ENCODE results near the gene ALKBH3.

The ALKBH3 gene

DNA sequence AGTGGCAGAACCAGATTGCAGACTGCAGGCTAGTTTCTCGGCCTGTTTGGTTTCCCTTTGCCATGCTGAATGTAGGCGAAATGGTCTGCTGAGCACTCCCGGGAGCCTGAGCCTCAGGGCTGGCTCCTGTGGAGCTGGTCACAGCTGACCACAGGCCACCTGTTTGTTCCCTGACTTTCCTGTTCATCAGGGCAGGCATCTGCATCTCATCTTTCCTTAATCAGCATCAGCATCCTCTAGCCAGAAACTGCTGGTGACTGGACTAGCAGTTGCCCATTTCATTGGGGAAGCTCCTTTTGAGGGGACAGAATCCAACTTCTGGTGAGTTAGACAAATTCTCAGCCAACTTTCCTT is 41.6 kb downstream of the ALKBH3 start:
- DNase-seq (ENCODE audit: low read depth in 2 of 2) = no peak

GRCh38 chr11:43922744-43923405 is 42.2 kb downstream of the ALKBH3 start:
- no peak for DNase-seq (ENCODE audit: low read depth in 2 of 2)

DNA sequence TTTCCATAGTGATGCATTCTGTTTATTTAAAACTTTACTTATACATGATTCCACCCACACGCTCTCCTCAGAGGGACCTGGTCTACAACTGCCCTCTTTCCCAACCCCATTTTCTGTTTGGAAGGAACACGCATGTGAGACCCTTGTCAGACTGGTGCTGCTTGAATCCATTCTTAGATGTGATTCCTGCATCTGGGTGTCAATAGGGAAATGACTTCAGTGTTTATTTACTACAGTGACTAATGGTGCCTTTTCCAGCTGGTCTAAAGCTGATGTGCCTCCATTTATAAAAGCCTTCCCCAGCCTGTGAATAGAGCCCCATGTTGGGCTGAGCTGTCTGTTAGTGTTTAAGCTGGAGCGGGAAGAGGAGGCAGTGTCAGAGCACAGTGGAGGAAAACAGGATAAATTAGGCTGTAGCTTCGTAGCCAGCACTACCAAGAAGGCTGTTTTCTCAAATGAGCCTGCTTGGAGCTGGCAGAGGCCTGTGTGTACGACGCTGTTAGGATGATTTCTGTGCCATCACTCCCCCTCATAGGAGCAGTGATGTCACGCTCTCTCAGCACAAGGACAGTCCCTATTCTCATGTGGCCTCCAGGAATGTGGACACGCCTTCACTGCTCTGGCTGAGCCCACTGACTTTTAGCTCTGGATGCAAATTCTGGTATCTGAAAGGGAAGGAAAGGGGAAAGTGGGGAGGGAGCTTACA is 42.9 kb downstream of the ALKBH3 start:
- no peak for DNase-seq (ENCODE audit: low read depth in 2 of 2)

DNA sequence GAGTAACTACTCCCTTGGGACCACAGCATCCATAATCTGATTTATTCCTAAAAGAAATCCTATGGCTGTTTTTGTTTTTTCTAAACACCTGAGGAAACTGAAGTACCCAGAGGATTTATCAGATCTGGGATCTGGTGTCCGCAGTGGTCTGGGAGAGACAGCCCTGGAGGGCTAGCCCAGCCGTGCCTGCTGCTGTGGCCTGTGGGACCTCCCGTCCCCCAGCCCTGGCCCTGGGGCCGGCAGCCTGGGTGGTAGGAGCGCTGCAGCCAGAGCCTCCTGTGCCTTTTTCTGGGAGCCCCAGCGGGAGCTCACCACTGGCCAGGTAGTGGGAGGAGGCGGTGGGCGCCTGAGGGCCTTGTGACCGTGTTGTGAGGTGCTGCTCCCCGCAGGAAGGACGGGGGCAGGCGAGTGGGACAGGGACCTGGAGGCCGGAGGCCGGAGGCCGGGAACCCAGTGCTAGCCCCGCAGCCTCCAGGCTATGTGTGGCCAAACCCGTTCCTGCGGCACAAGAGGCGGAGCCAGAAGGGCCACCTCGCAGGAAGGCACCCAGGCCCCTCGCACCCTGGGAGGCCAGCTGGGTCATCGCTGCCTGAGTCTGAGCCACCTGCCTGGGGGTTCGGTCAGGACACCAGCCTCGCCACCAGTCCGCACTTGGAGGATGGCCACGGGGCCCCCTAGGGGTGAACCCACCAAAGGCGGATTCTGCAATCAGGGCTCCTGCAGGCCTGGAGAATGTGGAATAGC is 43.7 kb downstream of the ALKBH3 start:
- no peak for DNase-seq (ENCODE audit: low read depth in 2 of 2)

- DNase-seq (ENCODE audit: low read depth in 2 of 2) = no peak
These were observed 44.7 kb downstream of the ALKBH3 start for GRCh38 chr11:43925063-43925931.

GRCh38 chr11:43925932-43926505 is 45.4 kb downstream of the ALKBH3 start:
- no peak for DNase-seq (ENCODE audit: low read depth in 2 of 2)

DNA sequence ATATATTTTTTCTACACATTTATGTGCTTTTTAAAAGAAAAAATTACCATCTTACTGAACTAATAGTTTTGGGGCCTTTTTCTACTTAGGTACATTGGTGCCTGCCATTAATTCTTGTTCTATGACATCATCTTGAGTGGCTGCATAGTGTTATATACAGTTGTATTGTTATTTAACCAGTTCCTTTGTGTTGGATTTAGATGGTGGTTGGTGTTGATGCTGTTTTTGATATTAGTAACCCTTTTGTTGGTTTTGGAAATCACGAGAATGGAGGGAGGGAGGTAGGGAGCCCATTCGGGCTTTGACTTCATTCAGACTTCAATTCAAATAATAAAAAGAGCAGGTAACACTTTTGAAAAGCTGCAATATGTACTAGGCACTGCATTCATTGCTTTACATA is 46.4 kb downstream of the ALKBH3 start:
- DNase-seq (ENCODE audit: low read depth in 2 of 2) = no peak

GRCh38 chr11:43927925-43928707 is 47.5 kb downstream of the ALKBH3 start:
- DNase-seq (ENCODE audit: low read depth in 2 of 2) = no peak

- no peak for DNase-seq (ENCODE audit: low read depth in 2 of 2)
These were observed 48.1 kb downstream of the ALKBH3 start for GRCh38 chr11:43928721-43929120.

DNA sequence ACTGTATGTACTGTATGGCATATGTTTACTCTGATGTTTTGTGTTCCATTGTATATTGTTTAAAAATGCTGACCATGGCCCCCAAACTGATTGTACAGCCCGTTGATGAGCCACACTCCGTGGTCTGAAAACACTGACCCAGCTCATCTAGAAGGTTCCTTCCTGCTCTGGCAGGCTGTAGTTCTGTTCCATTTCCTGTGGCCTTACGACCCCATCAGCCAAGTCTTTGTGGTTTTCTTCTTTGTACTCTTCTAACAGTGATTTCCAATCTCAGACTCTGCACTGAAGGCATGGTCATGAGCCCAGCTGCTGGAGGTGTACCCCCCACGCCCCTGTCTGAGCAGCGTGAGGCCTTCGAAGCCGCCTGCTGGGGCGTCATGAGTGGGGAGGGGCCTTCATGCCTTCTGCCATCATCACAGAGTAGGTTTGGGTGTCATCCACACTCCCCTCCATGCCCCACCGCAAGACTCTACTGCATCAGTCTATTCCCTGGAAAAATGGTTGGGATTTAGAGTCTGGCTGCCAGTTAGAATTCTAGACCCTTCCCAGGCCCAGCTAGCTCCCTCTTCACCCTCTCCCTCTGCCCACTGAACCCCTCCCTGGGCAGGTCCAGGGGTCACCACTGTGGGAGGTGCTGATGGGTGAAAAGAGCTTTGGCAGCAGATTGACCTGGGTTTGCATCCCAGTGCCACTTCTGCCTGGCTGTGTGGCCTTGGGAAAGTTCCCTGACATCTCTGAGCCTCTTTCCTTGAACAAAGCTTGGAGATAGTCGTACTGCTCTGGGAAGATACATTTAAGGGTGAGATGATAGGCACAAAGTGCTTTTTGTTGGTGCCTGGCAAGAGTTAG is 50.5 kb downstream of the ALKBH3 start:
- no peak for DNase-seq (ENCODE audit: low read depth in 2 of 2)

- no peak for DNase-seq (ENCODE audit: low read depth in 2 of 2)
These were observed 51.0 kb downstream of the ALKBH3 start for GRCh38 chr11:43931717-43932039.

DNA sequence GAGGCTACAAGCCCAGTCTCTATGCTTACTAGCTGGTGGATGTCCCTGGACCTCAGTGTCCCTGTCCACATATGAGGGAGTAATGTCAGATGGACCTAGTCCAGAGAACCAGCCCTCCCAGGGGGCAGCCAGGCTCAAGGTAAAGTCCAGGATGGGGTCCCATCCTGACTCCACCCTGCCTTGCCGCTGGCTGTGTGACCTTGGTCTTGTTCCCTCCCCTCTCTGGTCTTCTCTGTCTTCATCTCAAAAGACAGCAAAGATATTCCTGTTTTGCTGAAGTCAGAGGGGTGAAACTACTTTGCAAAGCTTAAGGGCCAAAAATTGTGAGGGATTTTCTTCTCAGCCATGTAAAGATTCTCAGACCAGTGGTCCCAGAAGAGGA is 52.6 kb downstream of the ALKBH3 start:
- no peak for DNase-seq (ENCODE audit: low read depth in 2 of 2)

- no peak for DNase-seq (ENCODE audit: low read depth in 2 of 2)
These were observed 53.2 kb downstream of the ALKBH3 start for GRCh38 chr11:43933608-43934551.

GRCh38 chr11:43934601-43935423 is 54.2 kb downstream of the ALKBH3 start:
- DNase-seq (ENCODE audit: low read depth in 2 of 2) = no peak

DNA sequence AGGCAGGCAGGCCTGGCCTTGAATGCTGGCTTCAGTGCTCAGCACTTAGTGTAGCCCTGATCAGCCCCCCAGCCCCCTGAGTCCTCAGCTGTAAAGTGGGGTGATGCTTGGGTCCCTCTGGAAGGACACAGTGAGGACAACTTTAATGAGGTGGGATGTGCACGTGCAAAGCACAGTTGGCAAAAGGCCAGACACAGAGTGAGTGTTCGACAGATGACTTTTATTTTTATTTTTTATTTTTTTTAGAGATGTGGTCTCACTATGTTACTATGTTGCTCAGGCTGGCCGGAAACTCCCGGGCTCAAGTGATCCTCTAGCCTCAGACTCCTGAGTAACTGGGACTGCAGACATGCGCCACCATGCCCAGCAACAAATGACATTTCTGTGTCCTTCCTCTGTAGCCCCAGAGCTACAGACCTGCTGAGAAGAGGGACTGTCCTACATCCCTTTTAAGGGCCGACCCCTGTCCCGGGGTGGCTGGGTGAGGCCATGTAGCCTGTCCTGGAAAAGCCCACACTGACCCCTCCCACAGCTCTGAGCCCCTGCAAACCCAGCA is 54.9 kb downstream of the ALKBH3 start:
- DNase-seq (ENCODE audit: low read depth in 2 of 2) = no peak

GRCh38 chr11:43936076-43936475 is 55.4 kb downstream of the ALKBH3 start:
- no peak for DNase-seq (ENCODE audit: low read depth in 2 of 2)
